ENCODE results near the gene BAIAP2L1. TPM values are rescaled to one million over a fixed set of nuclear protein-coding genes. Genes with fewer than 3 reads are reported as not detected.

The BAIAP2L1 gene
- total RNA-seq, 1 experiment from 2014 or later: 60.9 TPM

DNA sequence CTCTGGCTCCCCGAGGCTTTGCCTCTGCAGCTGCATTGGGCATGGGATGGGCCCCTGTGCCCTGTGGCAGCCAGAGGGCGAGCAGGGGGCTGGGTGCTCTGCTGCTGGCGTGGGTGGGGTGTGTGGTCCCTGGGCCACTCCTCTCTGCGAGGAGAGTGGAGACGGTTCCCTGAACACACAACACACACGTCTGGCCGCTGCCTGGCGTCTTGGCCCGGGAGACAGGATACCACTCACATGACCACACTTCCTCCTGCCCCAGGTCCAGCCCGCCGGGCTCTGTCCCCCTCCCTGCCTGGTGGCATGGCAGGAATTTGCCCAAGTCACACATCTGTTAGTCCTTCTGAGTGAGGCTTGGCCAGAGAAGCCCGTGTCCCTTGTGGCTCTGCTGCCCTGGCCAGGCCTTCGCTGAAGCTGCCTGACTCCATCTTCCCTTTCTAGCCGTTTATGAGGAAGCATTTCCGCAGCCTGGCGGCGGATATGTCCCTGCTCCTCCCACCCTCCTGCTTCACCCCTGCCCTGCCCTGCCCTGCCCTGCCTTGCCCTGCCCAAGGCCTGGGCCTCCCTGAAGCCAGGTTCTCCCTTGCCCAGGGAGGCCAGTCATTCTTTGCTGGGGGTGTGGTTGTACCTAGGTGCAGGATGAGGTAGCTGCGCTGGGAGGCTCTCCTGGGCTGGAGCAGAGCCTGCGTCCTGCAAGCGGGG lies 116.4 kb downstream of the BAIAP2L1 start:
- CTCF ChIA-PET: no interaction called here
- no TSS peak for BruUV-seq (replicated peaks)
- peaks cover 3% of the 10 kb centered on the region for H3K36me3 ChIP-seq (ENCODE audit: control insufficient read depth, insufficient read depth, low read length)
- TF ChIP-seq, protein P1, sequence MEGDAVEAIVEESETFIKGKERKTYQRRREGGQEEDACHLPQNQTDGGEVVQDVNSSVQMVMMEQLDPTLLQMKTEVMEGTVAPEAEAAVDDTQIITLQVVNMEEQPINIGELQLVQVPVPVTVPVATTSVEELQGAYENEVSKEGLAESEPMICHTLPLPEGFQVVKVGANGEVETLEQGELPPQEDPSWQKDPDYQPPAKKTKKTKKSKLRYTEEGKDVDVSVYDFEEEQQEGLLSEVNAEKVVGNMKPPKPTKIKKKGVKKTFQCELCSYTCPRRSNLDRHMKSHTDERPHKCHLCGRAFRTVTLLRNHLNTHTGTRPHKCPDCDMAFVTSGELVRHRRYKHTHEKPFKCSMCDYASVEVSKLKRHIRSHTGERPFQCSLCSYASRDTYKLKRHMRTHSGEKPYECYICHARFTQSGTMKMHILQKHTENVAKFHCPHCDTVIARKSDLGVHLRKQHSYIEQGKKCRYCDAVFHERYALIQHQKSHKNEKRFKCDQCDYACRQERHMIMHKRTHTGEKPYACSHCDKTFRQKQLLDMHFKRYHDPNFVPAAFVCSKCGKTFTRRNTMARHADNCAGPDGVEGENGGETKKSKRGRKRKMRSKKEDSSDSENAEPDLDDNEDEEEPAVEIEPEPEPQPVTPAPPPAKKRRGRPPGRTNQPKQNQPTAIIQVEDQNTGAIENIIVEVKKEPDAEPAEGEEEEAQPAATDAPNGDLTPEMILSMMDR (IDR thresholded peaks at IDR 0.05; ENCODE audit: insufficient read depth in 1 of 2, low read depth in 1 of 2, low read length in 1 of 2, severe bottlenecking in 1 of 2, unreplicated experiment in 1 of 2): no peak
- no peaks in the 10 kb centered on the region for H3K27me3 ChIP-seq (replicated peaks; ENCODE audit: control insufficient read depth, insufficient read depth, low read length)
- intact Hi-C loops (cut with micrococcal nuclease; ENCODE audit: unreplicated experiment): no loop called here
- Mint-ChIP-seq H3K9me3 (ENCODE audit: unreplicated experiment) (no peaks in the 10 kb centered on the region), H3K27ac (ENCODE audit: unreplicated experiment) (peak overlapping the region; percentile 91), H3K4me1 (ENCODE audit: low read depth, unreplicated experiment) (peaks cover 30% of the 10 kb centered on the region), H3K4me3 (ENCODE audit: unreplicated experiment) (peak overlapping the region; percentile 97), H3K27me3 (ENCODE audit: insufficient read depth, unreplicated experiment) (no peaks in the 10 kb centered on the region), H3K36me3 (ENCODE audit: insufficient read depth, unreplicated experiment) (peaks cover 70% of the 10 kb centered on the region)
- H3K4me3 ChIP-seq (ENCODE audit: low read depth, low read length): no peak overlapping the region
- H3K9me3 ChIP-seq: no peaks in the 10 kb centered on the region
- peaks cover 55% of the 10 kb centered on the region for H3K4me1 ChIP-seq
- POLR2A ChIA-PET: no interaction called here
- no peak for DNase-seq

DNA sequence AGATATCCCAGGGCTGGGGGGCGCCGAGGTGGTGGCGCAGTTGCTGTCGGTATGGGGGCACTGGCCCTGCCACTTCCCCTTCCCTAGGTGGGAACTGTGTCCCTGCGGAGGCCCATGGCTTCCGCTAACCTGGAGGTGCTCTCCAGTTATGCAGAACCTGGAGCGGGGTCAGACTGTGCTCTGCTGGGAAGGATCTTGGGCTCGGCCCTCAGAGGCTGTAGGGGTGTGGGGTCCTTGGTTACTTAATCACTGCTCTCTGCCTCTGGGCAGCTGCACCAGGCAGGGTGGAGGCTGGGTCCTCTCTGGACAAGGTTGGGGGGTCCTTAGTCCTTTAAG lies 117.0 kb downstream of the BAIAP2L1 start:
- no TSS peak for BruUV-seq (replicated peaks)
- Histone ChIP-seq H3K9me3 (no peaks in the 10 kb centered on the region), H3K4me3 (ENCODE audit: low read depth, low read length) (no peak overlapping the region; the same call in 1 of the 2 replicates), H3K4me1 (peaks cover 55% of the 10 kb centered on the region), H3K27me3 (replicated peaks; ENCODE audit: control insufficient read depth, insufficient read depth, low read length) (no peaks in the 10 kb centered on the region), H3K36me3 (ENCODE audit: control insufficient read depth, insufficient read depth, low read length) (peaks cover 3% of the 10 kb centered on the region)
- no peaks in the 10 kb centered on the region for H3K27me3 Mint-ChIP-seq (ENCODE audit: insufficient read depth, unreplicated experiment)
- ChIA-PET CTCF (no interaction called here), POLR2A (no interaction called here)
- H3K36me3 Mint-ChIP-seq (ENCODE audit: insufficient read depth, unreplicated experiment): peaks cover 64% of the 10 kb centered on the region
- peak overlapping the region; percentile 91 for H3K27ac Mint-ChIP-seq (ENCODE audit: unreplicated experiment)
- DNase-seq: no peak
- H3K9me3 Mint-ChIP-seq (ENCODE audit: unreplicated experiment): no peaks in the 10 kb centered on the region
- TF ChIP-seq, protein P1 (IDR thresholded peaks at IDR 0.05; ENCODE audit: insufficient read depth in 1 of 2, low read depth in 1 of 2, low read length in 1 of 2, severe bottlenecking in 1 of 2, unreplicated experiment in 1 of 2): no peak
- intact Hi-C loops (cut with micrococcal nuclease; ENCODE audit: unreplicated experiment): no loop called here
- peak overlapping the region; percentile 97 for H3K4me3 Mint-ChIP-seq (ENCODE audit: unreplicated experiment)
- peaks cover 34% of the 10 kb centered on the region for H3K4me1 Mint-ChIP-seq (ENCODE audit: low read depth, unreplicated experiment)

DNA sequence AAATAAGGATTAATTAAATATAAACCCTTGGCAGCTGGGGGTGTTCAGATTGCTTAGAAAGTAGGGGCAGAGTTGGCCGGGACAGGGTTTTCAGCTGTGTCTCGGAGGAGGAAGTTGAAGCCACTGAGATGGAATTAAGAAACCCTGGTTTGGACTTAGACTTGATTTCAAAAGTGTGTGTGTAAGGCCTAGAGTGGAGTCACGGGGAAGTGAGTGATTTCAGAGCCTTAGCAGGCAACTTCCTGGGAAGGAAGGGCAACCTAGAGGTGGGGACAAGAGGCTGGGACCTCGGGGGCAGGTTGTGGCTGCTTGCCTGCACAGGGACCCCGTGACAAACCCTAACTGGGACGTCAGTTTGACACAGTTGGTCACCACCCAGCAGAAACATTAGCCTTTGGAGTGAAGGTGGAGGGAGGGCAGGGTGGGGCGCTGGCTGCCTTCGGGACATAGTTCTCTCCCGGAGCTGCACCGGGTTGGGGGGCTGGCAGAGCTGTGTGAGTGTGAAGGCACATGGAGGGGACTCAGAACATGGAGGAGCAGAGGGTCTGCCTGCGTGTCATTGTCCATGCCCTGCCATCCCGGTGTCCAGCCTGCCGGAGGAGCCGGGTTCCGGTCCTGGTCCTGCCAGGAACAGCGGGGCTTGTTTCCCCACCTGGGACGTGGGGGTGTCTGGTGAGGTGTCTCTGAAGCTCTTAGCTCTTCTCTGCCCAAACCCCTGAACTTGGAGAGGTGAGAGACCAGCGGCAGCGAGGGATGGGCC lies 117.6 kb downstream of the BAIAP2L1 start:
- Histone ChIP-seq H3K9me3 (no peaks in the 10 kb centered on the region), H3K27me3 (replicated peaks; ENCODE audit: control insufficient read depth, insufficient read depth, low read length) (no peaks in the 10 kb centered on the region), H3K4me1 (peaks cover 55% of the 10 kb centered on the region), H3K36me3 (ENCODE audit: control insufficient read depth, insufficient read depth, low read length) (peaks cover 3% of the 10 kb centered on the region), H3K4me3 (ENCODE audit: low read depth, low read length) (peak overlapping the region; percentile 81)
- no peak for DNase-seq
- no TSS peak for BruUV-seq (replicated peaks)
- CTCF ChIA-PET: no interaction called here
- no peaks in the 10 kb centered on the region for H3K27me3 Mint-ChIP-seq (ENCODE audit: insufficient read depth, unreplicated experiment)
- intact Hi-C loops (cut with micrococcal nuclease; ENCODE audit: unreplicated experiment): no loop called here
- H3K4me3 Mint-ChIP-seq (ENCODE audit: unreplicated experiment): peak overlapping the region; percentile 97
- H3K36me3 Mint-ChIP-seq (ENCODE audit: insufficient read depth, unreplicated experiment): peaks cover 63% of the 10 kb centered on the region
- POLR2A ChIA-PET: no interaction called here
- peaks cover 39% of the 10 kb centered on the region for H3K4me1 Mint-ChIP-seq (ENCODE audit: low read depth, unreplicated experiment)
- TF ChIP-seq, protein P1 (IDR thresholded peaks at IDR 0.05; ENCODE audit: insufficient read depth in 1 of 2, low read depth in 1 of 2, low read length in 1 of 2, severe bottlenecking in 1 of 2, unreplicated experiment in 1 of 2): no peak
- H3K27ac Mint-ChIP-seq (ENCODE audit: unreplicated experiment): peak overlapping the region; percentile 91
- H3K9me3 Mint-ChIP-seq (ENCODE audit: unreplicated experiment): no peaks in the 10 kb centered on the region
